HG03103 (cell line): Measurements from ENCODE around the gene ODAPH.
"Not testable (repeated sequence)": the region's sequence is repeated elsewhere in the genome, so short reads cannot be mapped to it uniquely, and the experiment has no call there.

ENCODE experiments used
- ATAC-seq: cut with Tn5 transposase; IDR thresholded peaks from one replicate; pipeline ENCODE4 v1.9.1; 2021; ENCODE audit warnings: low read depth; ENCODE audit not compliant: unreplicated experiment

The ODAPH gene

GRCh38 chr4:75544220-75544619, 11.6 kb upstream of the ODAPH start:
- not testable (repeated sequence) for ATAC-seq

DNA sequence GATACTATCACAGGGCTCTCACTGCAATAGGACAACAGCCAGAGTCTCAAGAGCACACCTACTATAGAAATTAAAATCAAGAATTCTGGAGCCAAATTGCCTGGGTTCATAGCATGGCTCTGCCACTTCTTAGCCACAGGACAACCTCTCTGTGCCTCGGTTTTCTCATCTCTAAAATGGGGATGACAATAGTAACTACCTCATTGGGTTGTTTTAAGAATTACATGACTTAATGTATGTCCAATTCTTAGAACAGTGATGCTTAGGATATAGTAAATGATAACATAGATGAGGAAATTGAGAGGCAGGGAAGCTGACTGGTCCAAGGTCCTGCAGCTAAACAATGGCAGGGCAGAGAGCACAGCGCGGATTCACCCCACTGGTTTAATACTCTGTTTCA, 11.0 kb upstream of the ODAPH start:
- ATAC-seq = no peak

DNA sequence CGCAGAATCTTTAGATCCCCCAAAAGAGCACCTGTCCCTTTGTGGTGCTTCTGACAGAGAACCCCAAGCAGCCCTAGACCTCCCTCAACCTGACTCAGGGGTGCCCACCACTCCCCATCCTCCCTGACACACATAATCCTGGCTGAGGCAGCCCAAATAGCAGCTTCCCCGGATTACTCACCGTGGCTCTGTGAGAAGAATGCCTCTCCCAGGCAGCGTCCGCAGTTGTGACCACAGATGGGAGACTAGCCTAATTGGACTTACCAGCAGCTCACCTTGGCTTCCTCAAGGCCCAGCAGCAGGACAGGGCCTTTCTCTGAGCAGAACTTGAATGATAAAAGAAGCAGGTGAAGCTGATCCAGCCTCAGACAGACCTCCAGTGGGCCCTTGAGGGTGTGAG, 10.3 kb upstream of the ODAPH start:
- no peak for ATAC-seq

DNA sequence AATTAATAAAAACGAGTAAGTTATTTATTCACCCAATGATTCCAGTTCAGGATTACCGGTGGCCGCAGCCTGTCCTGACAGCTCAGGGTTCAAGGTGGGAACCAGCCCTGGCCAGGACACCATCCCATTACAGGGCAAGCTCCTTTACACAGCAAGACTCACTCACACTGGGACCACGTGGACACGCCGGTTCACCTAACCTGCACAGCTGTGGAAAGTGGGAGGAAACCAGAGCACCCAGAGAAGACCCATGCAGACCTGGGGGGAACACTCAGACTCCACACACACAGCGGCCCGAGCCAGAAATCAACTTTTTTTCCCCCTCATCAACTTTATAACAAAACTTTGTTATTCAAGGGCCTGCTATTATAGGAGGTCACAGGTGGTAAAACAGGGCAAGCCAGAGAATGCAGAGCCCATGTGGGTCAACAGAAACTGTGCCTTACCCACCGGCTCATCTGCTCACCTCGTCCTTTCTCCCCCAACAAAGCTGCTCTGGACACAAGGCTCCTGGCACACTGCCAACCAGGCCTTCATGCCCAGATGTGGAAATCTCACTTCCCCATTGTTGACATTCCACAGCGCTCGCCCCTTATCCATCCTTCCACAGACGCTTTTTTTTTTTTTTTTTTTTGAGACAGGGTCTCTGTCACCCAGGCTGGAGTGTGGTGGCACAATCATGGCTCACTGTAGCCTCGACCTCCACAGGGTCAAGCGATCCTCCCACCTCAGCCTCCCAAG, 8.0 kb upstream of the ODAPH start:
- ATAC-seq = no peak

DNA sequence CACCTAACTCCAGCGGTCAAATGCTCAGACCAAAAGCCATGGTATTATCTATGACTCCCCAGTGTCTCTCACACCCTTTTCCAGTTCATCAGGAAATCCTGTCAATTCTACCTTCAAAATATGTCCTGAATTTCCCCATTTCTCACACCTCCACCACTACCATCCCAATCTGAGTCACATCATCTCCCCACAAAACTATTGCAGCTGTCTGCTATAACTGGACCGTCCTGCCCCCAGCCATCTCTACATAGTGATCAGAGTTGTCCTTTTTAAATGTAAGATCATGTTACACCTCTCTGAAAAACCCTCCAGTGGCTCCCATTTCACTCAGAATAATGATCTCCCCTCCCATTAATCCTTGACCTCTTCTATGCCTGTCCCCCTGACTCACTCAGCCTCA, 6.8 kb upstream of the ODAPH start:
- no peak for ATAC-seq

DNA sequence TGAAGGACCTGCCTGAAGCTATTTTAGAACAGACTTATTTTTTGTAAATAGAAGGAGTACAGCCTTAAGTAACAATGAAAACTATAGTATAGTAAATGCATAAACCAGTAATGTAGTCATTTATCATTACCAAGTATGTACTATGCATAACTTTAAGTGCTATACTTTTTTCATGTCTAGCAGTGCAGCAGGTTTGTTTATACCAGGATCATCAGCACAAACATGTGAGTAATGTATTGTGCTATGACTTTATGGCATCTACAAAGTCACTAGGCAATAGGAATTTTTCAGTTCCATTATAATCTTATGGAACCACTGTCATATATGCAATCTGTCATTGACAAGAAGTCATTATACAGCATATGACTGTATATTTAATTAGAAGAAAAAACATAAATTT, 3.4 kb upstream of the ODAPH start:
- ATAC-seq = no peak

DNA sequence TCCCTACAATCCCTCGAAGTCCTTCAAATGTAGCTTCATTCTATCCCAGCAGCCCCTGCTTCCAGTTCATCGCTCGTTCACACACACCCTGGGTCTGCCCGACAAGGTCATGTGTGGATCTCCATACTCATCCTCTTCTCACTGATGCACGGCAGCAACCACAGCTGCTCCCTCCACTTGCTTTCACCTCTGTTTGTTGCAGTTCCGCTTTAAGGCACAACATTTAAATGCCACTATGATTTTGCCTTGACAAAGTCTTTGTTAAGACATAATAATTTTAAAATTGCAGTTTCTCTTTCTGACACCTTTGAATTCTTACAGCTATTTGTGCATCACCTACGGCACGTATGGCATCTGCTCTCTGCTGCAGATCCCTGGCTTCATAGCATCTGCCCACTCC, 1.8 kb downstream of the ODAPH start:
- ATAC-seq = no peak

- ATAC-seq = no peak
Measured at GRCh38 chr4:75561789-75562188, 5.9 kb downstream of the ODAPH start.

DNA sequence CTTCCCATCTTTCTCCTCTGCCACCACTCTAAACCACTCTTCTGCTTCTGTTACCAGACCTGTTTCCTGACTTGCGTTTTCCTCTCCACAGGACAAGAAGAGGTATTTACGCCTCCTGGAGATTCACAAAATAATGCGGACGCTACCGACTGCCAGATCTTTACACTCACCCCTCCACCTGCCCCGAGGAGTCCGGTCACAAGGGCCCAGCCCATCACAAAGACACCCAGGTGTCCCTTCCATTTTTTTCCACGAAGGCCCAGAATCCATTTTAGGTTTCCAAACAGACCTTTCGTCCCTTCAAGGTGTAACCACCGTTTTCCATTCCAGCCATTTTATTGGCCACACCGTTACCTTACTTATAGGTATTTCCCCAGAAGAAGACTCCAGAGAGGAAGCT, 8.2 kb downstream of the ODAPH start:
- ATAC-seq = no peak

DNA sequence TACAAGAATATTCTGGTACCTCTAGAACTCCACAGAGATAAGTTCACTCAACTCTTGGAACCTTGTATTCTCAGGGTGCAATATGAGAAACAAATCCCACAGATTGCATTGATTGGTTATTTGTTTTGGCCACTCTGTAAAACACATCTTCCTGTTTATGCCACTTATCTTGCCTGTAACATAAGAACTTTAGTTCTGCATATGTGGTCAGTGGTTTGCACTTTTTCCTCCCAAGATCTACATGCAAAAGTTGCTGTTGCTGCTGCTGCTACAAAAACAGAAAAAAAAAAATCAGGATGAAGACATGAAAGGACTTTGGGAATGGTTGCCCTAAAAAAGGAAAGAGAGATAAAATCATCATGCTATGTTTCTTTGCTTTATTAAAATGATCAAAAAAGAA, 9.6 kb downstream of the ODAPH start:
- no peak for ATAC-seq

DNA sequence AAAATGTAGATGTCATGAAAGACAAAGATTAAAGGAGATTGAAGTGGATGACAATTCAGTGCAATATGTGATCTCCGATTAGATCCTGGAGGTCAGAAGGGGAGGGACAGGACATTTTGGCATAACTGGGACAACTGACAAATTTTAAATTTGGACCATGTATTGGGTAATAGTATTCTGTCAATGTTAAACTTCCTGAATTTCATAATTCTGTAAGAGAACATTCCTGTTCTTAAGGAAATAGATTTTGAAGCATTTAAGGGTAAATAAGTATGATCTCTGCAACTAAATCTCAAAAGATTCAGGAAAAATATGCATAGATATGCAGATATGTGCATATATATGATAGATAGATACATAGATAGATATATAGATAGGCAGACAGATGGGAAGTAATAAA, 11.0 kb downstream of the ODAPH start:
- no peak for ATAC-seq

- ATAC-seq = no peak
Measured at GRCh38 chr4:75567725-75568124, 11.9 kb downstream of the ODAPH start.

GRCh38 chr4:75584067-75584466, 28.2 kb downstream of the ODAPH start:
- ATAC-seq = no peak

GRCh38 chr4:75593393-75593792, 37.5 kb downstream of the ODAPH start:
- no peak for ATAC-seq

DNA sequence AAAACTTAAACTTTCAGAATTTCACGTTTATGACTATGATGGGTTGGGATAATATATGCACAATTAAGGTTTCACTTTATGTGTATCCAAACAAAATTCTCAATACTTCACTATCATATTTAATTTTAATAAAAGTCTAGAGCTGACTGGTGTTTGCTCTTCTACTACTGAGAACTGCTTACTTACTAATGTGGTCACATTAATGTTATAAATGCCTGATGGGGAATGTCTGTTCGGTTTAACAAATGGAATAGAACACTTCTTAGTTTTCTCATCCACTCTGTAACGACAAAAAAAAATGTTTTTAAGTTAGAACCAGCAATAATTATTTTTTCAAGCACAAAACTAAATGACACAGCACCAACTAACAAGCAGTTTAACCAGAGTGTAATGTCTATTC, 40.2 kb downstream of the ODAPH start:
- ATAC-seq = no peak

- no peak for ATAC-seq
Measured at GRCh38 chr4:75598390-75598789, 42.5 kb downstream of the ODAPH start.

DNA sequence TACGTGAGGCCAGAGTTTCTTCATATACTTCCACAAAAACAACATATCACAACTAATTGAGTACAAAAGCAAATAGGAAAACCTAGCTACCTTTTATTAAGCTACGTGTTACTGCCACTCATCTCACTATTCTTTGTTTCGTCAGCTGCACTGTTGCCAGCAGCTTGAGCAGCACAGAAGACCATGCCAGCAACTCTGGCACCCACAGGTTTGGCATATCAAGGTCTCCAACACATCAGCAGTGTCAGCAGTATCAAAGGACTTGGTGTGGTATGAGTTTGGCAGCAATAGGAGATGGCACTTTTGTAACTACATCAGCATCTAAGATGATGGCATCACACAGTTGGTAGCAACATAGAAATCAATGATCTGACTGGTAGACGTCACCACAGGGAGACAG, 43.8 kb downstream of the ODAPH start:
- ATAC-seq = no peak

DNA sequence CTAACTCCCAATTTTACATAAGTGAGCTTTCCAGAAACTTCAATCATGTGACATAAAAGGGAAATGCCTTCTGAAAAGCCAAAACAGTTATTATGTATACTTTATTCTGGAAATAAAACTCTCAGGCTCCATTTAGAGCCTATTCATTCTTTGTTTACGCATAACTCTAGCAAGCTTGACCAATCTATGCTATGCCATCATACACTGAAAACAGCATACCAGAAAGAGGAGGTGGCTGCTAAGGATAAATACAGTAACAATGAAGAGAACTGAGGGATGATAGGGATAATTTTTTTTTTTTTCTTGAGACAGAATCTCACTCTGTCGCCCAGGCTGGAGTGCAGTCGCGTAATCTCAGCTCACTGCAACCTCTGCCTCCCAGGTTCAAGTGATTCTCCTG, 50.1 kb downstream of the ODAPH start:
- ATAC-seq = no peak

GRCh38 chr4:75612306-75612705, 56.4 kb downstream of the ODAPH start:
- ATAC-seq = no peak
